NCI-H1092 (cell line): ENCODE data around the gene IFNGR2.
"Not testable (repeated sequence)": the region's sequence is repeated elsewhere in the genome, so short reads cannot be mapped to it uniquely, and the experiment has no call there.

ENCODE experiments used
- DNase-seq: peaks from one replicate; lab custom pipeline; 2025; lab: John Stamatoyannopoulos, UW

Gene IFNGR2

DNA sequence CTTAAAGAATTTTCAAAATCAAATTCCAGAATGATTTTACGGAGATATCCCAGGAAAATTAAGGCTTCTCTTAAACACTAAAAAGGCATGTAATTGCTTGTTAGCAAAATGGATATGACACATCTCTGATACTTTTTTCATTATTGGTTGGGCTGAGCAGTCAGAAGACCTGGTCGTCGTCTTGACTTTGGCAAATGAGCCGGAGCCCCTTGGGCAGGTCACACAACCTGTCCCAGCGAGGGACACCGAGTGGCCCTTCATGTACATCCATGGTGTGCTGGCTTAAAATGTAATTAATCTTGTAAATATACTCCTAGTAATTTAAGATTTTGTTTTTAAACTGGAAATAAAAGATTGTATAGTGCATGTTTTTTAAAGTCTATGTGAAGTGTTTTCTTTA is 33.9 kb downstream of the IFNGR2 start:
- no peak for DNase-seq

DNA sequence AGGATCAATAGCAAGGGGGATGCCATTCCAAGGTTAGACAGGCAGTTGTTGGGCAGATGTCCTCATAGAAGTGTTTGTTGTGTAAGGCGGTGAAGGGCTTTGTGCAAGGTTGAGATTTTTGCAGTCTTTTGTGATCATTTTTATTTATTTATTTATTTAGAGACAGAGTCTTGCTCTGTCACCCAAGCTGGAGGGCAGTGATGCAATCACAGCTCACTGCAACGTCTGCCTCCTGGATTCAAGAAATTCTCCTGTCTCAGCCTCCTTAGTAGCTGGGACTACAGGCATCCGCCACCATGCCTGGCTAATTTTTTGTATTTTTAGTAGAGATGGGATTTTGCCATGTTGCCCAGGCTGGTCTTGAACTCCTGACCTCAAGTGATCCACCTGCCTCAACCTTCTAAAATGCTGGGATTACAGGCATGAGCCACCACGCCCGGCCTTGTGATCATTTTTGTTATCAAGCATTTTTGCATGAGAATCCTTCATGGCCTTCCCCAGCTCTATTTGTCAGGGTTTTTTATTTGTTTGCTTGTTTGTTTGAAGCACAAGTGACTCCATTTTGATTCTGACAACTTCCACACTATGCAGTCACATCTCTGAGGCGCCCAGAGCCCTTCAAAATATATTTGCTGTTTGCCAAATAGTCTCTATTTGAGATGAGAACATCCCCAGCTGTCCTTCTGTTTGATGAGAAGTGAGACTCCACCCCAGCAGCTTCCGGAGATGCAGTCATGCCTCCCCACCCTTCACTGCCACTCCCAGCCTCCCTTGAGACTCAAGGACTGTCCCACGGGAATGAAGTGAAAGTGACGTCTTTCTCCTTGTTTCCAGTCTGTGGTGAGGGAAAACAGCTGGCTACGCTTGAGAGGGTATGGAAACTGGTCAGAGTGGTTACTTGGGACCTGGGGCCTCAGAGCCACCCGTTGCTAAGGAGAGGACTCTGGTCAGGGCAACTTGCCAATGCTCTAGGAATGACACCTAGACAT is 38.6 kb downstream of the IFNGR2 start:
- DNase-seq, result peak; percentile 63

DNA sequence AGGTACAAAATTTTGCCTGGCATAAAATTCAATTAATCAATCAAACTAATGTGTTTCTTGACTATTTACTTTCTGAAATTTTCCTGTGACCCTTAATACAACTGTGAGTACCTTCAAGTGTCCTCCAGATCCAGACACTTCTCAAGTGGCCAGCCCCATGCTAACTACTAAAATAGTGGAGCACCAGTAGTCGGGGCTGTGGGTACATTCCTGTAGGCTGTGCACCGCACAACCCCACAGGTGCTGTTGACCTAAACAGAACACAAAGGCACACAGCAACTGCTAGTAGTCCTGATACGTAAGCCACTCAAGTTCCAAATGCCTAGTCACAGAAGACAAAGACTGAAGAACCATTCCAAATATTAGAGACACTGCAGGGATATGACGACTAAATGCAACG is 40.0 kb downstream of the IFNGR2 start:
- no peak for DNase-seq

DNA sequence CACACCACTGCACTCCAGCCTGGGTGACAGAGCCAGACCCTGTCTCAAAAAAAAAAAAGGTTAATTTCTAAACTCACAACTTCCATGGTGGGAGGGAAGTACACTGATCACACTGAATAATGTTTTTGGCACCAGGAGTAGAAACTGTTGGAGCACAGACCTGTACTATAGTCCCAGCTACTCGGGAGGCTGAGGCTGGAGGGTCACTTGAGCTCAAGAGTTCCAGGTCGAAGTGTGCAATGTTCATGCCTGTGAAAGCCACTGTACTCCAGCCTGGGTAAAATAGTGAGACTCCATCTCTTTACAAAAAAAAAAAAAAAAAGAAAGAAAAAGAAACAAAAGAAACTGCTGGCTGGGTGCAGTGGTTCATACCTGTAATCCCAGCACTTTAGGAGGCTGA is 41.3 kb downstream of the IFNGR2 start:
- no peak for DNase-seq

DNA sequence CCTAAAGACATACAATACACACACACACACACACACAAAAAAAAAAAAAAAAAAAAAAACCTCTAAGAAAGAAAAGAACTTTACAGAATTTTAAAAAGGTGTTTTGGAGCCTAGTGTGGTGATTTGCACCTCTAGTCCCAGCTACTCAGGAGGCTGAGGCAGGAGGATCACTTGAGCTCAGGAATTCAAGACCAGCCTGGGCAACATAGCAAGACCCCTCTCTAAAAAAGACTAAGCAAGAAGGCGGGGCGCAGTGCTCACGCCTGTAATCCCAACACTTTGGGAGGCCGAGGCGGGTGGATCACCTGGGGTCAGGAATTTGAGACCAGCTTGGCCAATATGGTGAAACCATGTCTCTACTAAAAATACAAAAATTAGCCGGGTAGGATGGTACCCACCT is 43.4 kb downstream of the IFNGR2 start:
- not testable (repeated sequence) for DNase-seq

DNA sequence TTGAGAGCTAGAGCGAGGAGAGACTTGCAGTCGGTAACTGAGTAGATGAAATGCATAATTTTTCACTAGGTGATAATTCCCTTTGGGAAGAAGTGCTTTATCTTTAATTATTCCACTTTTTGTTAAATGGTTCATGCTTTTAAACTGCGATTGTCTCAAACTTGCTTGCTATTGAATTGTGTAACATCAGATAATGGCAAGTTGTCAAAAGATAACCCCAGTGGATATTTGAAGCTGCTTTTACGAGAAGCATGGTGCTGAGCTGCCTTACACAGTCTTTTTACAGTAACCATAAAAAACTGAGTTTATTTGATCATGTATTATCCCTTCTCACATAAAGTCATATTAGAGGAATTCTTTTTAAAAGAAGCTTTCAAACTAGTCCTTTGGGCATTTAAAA is 46.4 kb downstream of the IFNGR2 start:
- no peak for DNase-seq

DNA sequence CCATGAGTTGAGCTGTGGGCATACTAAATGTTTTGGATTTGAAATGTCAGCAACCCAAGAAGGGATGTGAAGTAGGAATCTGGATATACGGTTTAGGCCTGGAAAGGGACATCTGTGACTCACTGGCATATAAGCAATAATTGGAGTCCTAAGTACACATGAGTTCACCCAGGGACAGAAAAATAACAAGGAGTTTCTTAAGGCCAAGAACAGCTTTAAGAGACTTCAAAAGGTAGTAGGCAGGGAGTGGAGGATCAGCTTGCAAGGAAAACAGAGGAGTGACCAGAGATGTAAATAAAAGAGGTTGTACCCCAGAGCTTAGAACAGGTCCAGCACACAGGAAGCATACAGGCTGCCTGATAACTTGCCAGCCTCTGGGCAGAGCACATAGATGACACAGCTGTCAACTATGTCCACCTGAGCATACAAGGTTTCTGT is 48.4 kb downstream of the IFNGR2 start:
- DNase-seq, result no peak

DNA sequence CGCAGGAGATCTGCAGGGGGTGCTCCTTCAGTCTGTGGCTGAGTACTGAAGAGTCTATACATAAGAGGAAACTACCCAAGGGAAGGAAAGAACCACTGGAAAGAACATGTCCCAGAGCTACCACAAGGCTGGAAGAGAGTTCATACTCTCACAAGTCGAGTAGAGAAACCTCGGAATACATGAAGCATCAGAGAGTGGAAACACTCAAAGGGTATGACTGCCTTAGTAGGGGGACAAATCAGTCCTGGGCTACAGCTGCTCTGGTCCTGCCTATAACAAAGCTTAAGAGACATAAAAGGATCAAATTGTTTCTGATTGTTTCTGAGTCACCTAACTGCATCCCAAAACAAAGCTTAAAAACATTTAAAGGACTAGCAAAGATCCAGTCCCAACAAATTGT is 49.1 kb downstream of the IFNGR2 start:
- DNase-seq, result no peak

DNA sequence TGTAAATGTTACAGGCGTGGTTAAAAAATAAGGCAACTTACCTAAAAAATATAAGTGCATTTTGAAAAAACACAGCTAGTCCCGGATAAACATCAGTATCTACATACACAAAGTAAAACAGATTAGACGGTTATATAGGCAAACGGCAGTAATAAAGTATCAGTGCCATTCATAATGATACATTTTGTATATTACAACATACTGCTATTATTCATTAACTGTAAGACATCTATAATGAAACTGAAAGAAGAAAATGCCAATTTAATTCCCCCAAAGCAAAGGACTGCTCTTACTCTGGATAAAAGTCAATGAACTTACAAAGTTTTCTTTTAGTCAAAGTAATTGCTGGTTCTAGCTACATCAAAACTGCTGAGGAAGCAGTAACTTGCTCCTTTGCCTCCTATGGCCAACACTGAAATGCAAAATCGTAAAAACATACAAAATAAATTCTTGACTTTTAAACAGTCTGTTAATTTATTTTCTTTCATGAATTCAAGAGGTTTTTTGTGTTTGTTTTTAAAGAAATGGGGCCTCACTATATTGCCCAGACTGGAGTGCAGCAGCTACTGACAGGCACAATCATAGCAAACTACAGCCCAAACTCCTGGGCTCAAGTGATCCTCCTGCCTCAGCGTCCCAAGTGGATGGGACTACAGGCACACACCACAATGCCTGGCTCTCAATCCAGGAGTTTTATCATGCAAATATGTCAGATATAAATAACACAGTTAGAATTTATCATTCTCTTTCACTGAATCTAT is 52.7 kb downstream of the IFNGR2 start:
- no peak for DNase-seq

DNA sequence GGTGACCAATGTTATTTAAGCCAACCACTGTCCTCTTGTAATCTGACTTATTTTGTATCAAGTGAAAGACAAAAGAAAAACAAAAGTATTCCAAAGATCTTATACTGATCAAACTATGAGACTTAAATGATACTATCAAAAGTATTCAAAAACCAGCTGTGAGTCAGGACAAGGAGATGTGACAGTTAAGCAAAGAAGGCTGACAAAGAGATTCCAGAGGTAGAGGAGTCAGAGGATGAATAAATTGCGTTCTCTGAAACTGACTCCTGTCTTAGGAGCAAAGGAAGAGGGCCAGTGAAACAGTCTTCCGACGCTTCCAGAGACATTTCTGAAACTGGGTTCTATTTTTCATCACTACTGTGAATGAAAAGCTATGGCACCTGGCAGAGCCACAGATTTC is 55.6 kb downstream of the IFNGR2 start:
- DNase-seq, result no peak

DNA sequence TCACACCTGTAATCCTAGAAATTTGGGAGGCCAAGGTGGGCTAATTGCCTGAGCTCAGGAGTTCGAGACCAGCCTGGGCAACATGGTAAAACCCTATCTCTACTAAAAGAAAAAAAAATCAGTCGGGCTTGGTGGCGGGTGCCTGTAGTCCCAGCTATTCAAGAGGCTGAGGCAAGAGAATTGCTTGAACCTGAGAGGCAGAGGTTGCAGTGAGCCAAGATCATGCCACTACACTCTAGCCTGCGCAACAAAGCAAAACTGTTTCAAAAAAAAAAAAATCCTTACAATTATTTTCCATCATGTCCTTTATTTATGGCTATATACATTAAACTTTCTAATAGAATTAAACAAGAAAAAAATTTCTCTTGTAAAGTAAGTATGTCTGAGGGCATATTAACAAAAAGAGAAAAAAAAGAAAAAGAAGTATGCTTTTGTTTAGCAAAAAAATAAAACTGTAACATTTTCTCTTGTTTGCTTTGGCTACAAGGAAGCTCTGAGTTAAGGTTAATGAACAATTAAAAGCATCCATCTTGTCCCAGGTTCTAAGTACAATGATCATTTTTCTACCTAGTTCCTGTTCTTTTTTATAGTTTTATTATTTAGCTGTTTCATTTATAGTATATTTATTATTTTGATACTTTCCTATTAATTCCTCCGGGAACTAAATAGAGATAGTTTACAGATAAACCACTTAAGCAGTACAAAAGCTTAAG is 58.5 kb downstream of the IFNGR2 start:
- no peak for DNase-seq

DNA sequence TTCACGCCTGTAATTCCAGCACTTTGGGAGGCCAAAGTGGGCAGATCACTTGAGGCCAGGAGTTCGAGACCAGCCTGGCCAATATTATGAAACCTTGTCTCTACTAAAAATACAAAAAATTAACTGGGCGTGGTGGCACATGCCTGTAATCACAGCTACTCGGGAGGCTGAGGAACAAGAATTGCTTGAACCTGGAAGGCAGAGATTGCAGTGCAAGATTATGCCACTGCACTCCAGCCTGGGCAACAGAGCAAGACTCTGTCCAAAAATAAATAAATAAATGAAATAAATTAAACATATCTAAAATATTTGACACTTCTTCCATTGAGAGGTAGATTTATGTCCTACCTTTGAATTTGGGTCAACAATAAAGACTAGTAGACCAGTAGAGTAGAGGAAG is 66.0 kb downstream of the IFNGR2 start:
- DNase-seq, result not testable (repeated sequence)

DNA sequence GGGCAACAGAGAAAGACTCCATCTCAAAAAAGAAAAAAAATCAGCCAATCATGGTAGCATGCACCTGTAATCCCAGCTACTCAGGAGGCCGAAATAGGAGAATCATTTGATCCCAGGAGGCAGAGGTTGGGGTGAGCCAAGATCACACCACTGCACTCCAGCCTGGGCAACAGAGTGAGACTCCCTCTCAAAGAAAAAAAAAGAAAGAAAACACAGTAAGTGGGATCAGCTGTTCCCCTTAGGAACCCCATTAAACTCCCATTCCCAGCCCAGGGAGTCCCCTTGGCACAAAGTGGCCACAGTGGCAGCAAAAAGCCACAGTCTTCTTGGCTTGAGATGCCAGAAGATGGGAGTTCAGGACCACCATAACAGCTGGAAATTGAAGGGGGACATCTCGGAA is 67.5 kb downstream of the IFNGR2 start:
- DNase-seq, result no peak

DNA sequence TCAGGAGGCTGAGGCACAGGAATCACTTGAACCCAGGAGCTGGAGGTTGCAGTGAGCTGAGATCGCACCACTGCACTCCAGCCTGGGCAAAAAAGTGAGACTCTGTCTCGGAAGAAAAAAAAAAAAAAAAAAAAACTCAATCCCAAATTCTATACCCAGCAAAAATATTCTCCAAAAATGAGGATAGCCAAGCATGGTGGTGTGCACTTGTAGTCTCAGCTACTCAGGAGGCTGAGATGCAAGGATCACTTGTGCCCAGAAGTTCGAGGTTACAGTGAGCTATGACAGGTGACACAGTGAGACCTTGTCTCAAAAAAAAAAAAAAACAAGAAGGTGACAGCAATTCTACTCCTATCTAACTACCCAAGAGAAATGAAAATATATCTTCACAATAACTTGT is 70.1 kb downstream of the IFNGR2 start:
- DNase-seq, result no peak

DNA sequence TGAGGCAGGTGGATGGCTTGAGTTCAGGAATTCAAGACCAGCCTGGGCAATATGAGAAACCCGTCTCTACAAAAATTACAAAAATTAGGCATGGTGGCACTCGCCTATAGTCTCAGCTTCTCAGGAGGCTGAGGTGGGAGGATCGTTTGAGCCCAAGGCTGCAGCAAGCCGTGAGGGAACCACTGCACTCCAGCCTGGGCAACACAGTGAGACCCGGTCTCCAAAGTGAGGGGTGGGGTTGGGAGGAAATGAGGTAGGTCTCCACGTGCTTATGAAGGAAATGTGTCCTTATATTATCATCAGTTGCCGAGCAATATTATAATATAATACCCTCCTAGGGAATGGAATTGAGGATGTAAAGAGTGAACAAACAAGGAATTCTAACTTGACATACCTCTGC is 73.9 kb downstream of the IFNGR2 start:
- DNase-seq, result no peak

DNA sequence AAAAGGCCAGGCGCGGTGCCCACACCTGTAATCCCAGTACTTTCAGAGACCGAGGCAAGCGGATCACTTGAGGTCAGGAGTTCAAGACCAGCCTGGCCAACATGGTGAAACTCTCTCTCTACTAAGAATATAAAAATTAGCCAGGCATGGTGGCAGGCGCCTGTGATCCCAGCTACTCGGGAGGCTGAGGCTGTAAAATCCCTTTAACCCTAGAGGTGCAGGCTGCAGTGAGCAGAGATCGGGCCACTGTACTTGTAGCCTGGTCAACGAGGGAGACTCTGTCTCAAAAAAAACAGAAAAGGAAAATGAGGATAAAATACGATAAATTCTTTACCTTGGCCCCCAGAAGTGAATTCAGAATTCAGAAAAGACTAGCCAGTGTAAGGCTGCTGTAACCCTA is 75.0 kb downstream of the IFNGR2 start:
- DNase-seq, result no peak

DNA sequence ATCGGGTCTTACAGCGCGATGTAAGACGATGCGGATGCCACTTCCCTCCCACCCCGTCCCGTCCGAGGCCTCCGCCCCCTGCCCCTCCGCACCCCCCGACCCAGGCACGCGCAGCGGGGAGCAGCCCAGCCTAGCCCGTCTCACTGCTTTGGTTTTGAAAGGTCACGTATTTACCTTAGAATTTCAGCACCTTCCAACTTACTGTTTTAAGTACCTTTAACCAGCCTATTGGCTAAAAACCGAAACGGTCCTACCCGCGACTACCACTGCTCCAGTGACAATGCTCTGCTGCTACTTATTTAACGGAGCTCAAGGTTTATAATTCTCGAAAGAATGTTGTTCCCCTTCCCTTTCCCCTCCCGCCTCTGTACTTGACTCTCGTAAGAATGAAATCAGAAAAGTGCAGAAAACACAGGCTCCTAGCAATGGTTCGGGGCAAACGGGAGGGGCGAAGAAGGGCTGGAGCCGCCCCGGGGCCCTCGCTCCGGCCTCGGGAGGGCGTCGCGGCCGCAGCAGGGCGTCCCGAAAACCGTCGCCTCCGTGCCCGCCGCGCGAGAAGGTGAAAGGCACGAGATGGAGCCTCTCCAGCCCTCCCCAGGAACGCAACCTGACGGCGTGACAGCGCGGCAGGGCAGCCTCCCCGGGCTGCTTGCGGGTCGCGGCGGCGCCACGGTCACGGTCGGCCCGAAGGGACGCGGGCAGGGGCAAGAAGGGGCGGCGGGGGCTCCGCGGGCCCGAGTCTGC is 75.9 kb downstream of the IFNGR2 start:
- DNase-seq, result peak; percentile 3

DNA sequence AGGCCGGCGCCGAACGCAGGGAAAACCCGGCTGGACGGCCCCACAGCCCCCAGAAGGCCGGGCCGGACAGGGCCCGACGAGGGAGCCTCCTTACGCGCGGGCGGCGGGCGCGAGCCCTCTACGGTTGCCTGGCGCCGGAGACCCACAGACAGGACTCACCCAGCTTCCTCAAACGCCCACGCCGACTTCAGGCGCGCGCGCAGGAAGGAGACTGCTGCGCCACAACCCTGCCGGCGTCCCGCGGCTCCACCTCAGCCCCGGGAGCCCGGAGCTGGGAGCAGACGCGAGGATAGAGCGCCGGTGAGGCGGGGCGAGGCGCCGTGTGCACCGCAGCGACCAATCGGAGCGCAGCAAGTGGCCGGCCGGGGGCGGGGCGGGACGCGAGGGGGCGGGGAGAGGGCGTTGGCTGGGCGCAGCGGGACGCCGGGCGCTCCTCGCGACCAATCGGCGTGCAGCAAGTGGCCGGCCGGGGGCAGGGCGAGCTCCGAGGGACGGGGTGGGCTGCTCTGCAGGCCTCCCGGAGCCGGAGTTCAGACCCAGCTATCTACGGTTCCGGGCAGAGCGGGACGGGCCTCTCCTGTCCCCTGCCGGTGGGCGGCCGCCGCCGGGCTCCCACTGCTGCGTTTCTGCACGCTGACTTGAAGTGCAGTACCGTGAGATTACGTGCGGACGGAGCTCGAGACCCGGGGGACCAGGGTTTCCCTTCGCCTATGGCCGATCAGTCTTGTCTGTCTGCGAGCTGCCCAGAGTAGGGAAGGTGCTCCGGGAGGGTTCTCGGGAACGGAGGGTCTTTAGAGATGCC is 76.7 kb downstream of the IFNGR2 start, which contains the start of gene TMEM50B:
TMEM50B (minus strand) TSS at position 296 of the 802 bp plus-strand sequence. CDS start 11,089 bp downstream, outside the sequence.
- DNase-seq, result peak; percentile 91

DNA sequence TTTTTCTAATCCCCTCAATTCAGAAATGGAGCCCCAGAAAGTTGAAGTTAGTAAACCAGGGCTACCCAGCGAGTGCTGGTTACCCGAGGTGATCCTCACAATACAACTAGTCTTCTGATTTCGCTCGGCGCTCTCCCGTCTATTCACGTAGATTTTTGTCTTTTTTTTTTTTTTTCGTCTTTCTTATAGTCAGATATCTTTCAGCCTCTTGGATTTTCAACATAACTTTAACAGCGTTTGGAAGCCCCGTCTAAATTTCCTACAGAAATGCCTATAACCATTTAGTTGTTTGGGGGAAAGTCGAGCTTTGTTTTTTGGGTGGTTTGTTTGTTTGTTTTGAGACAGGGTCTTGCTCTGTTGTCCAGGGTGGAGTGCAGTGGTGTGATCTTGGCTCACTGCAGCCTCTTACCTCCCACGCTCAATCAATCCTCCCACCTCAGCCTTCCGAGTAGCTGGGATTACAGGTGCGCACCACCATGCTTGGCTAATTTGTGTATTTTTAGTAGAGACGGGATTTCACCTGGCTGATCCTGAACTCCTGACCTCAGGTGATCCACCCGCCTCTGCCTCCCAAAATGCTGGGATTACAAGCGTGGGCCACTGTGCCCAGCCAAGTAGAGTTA is 77.4 kb downstream of the IFNGR2 start:
- DNase-seq, result no peak

DNA sequence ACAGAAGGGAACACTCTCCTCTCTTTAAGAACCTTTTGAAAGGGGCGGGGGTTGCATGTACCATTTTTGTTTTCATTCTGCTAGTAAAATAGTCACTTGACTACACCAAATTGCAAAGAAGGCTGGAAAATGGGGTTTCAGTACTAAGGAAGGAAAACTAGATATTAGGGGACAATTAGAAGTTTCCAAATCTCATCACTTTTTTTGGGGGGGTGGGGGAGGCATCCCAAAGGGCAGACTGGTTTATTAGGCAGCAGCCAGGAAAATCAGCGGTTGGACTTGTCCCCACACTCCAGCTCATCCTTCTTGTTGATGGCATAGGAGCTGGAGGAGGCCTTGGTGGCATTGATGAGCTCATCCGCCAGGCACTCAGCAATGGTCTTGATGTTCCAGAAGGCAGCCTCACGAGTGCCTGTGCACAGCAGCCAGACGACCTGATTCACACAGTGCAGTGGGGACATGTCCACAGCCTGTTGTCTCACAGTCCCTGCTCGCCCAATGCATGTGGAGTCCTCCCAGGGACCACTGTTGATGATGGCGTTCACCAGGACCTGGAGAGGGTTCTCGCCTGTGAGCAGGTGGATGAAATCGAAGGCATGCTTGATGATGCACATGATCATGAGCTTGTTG is 78.2 kb downstream of the IFNGR2 start:
- DNase-seq, result no peak
